Left lobe of liver (tissue), 2 donors: ENCODE measurements around the gene ZC3H7B. TPM values are rescaled to one million over a fixed set of nuclear protein-coding genes. Genes with fewer than 3 reads are reported as not detected.

Experiments used
- ATAC-seq: fragments of 200-7000 bp; cut with Tn5 transposase; one replicate; pipeline ENCODE4 v1.9.1; 2020; ENCODE audit warnings: mild to moderate bottlenecking, moderate library complexity
- DNase-seq: peaks from one replicate; pipeline ENCODE4 v3.0.0-alpha.2; 2020; ENCODE audit warnings: low spot score
- total RNA-seq: library from RNA; stranded (reverse); gene quantifications from one replicate; pipeline ENCODE4 v1.2.1, GENCODE V29; 2021
- donor health status: DM: no; HTN: no; CAD: no; lungs with moderate emphysema.
- donor health status: DM: no; HTN: yes; CAD: no.

Gene ZC3H7B
- total RNA-seq, 1 donor from 2014 or later: 53.8 TPM

- DNase-seq: no peak
- no peak for ATAC-seq
These were observed 23.6 kb downstream of the ZC3H7B start for GRCh38 chr22:41324821-41325528.

GRCh38 chr22:41327124-41327523 lies 25.8 kb downstream of the ZC3H7B start:
- ATAC-seq (peak; percentile 84), DNase-seq (peak; percentile 63)

GRCh38 chr22:41330169-41330568 lies 28.8 kb downstream of the ZC3H7B start:
- ATAC-seq (no peak), DNase-seq (no peak)

GRCh38 chr22:41332217-41332939 lies 31.1 kb downstream of the ZC3H7B start:
- DNase-seq (no peak), ATAC-seq (no peak)

- DNase-seq (no peak), ATAC-seq (peak; percentile 3)
These were observed 32.5 kb downstream of the ZC3H7B start for GRCh38 chr22:41333806-41334205.

GRCh38 chr22:41334215-41334614 lies 32.9 kb downstream of the ZC3H7B start:
- peak; percentile 90 for ATAC-seq
- DNase-seq: peak; percentile 94

GRCh38 chr22:41334951-41335635 lies 33.8 kb downstream of the ZC3H7B start:
- ATAC-seq (no peak), DNase-seq (no peak)

- DNase-seq (no peak), ATAC-seq (no peak)
These were observed 37.4 kb downstream of the ZC3H7B start for GRCh38 chr22:41338614-41339212.

- no peak for ATAC-seq
- DNase-seq: no peak
These were observed 38.5 kb downstream of the ZC3H7B start for GRCh38 chr22:41339823-41340222.

- no peak for DNase-seq
- ATAC-seq: no peak
These were observed 39.0 kb downstream of the ZC3H7B start for GRCh38 chr22:41340357-41340756.

GRCh38 chr22:41341012-41341411 lies 39.7 kb downstream of the ZC3H7B start:
- DNase-seq: no peak
- ATAC-seq: no peak

GRCh38 chr22:41341990-41342389 lies 40.7 kb downstream of the ZC3H7B start:
- no peak for ATAC-seq
- no peak for DNase-seq

- ATAC-seq (no peak), DNase-seq (no peak)
These were observed 42.0 kb downstream of the ZC3H7B start for GRCh38 chr22:41343300-41343699.

- no peak for ATAC-seq
- peak; percentile 49 for DNase-seq
These were observed 42.4 kb downstream of the ZC3H7B start for GRCh38 chr22:41343717-41344116.

GRCh38 chr22:41344189-41344788 lies 43.0 kb downstream of the ZC3H7B start:
- DNase-seq: peak; percentile 96
- peak; percentile 71 for ATAC-seq

- no peak for ATAC-seq
- DNase-seq: no peak
These were observed 44.5 kb downstream of the ZC3H7B start for GRCh38 chr22:41345807-41346335.

GRCh38 chr22:41347066-41347859 lies 45.9 kb downstream of the ZC3H7B start:
- peak; percentile 95 for DNase-seq
- ATAC-seq: peak; percentile 73

GRCh38 chr22:41348964-41349484 lies 47.7 kb downstream of the ZC3H7B start:
- ATAC-seq: no peak
- no peak for DNase-seq

- ATAC-seq: no peak
These were observed 48.8 kb downstream of the ZC3H7B start for GRCh38 chr22:41350087-41350486.

GRCh38 chr22:41351011-41351410 lies 49.7 kb downstream of the ZC3H7B start:
- DNase-seq: no peak
- ATAC-seq: no peak

More at GRCh38 chr22:41350087-41350486, 48.8 kb downstream of the ZC3H7B start:
- no peak for DNase-seq
